ENCODE results near the gene ADAMTSL2. TPM values are rescaled to one million over a fixed set of nuclear protein-coding genes. Genes with fewer than 3 reads are reported as not detected.

Gene ADAMTSL2
- total RNA-seq, 2 donors from 2014 or later: 0.24 to 0.74 TPM

- H3K27ac ChIP-seq: no peak overlapping the region
- peaks cover 9% of the 10 kb centered on the region for H3K27me3 ChIP-seq
- intact Hi-C loops (cut with DNase I): no loop called here
- no peak overlapping the region for H3K9ac ChIP-seq (ENCODE audit: low read depth in 2 of 2, low read length in 2 of 2)
- H3K9me3 ChIP-seq: no peaks in the 10 kb centered on the region
- DNase-seq: no peak
- no peaks in the 10 kb centered on the region for H3K36me3 ChIP-seq
- no peak for TF ChIP-seq CTCF (IDR thresholded peaks at IDR 0.05)
- H3K4me1 ChIP-seq: peaks cover 8% of the 10 kb centered on the region
- no peak overlapping the region for H3K4me3 ChIP-seq
Observed at GRCh38 chr9:133529457-133529856, 5.0 kb upstream of the ADAMTSL2 start.

- intact Hi-C loops (cut with DNase I): loop anchor here (5.0 kb wide), 1 partner anchor 197 kb away; no protein-coding TSS in a partner anchor
- TF ChIP-seq CTCF (IDR thresholded peaks at IDR 0.05): no peak
- H3K27me3 ChIP-seq: peaks cover 14% of the 10 kb centered on the region
Observed at GRCh38 chr9:133529874-133530273, 4.6 kb upstream of the ADAMTSL2 start.

GRCh38 chr9:133531293-133531692 lies 3.2 kb upstream of the ADAMTSL2 start:
- H3K36me3 ChIP-seq: no peaks in the 10 kb centered on the region
- intact Hi-C loops (cut with DNase I): loop anchor here (5.0 kb wide), 1 partner anchor 196 kb away; no protein-coding TSS in a partner anchor
- no peak for TF ChIP-seq CTCF (IDR thresholded peaks at IDR 0.05)

More at GRCh38 chr9:133529874-133530273, 4.6 kb upstream of the ADAMTSL2 start:
- Histone ChIP-seq H3K4me3 (no peak overlapping the region), H3K27ac (no peak overlapping the region), H3K9me3 (no peaks in the 10 kb centered on the region), H3K36me3 (no peaks in the 10 kb centered on the region), H3K4me1 (peaks cover 12% of the 10 kb centered on the region), H3K9ac (ENCODE audit: low read depth in 2 of 2, low read length in 2 of 2) (no peak overlapping the region)
- no peak for DNase-seq

GRCh38 chr9:133532937-133533668 lies 1.4 kb upstream of the ADAMTSL2 start:
- Histone ChIP-seq H3K27ac (no peak overlapping the region), H3K9me3 (no peaks in the 10 kb centered on the region), H3K4me3 (no peak overlapping the region), H3K9ac (ENCODE audit: low read depth in 2 of 2, low read length in 2 of 2) (no peak overlapping the region), H3K4me1 (peaks cover 12% of the 10 kb centered on the region), H3K36me3 (no peaks in the 10 kb centered on the region), H3K27me3 (peaks cover 19% of the 10 kb centered on the region)
- intact Hi-C loops (cut with DNase I): loop anchor here (5.0 kb wide), 1 partner anchor 194 kb away; no protein-coding TSS in a partner anchor
- no peak for TF ChIP-seq CTCF (IDR thresholded peaks at IDR 0.05)
- DNase-seq: peak; percentile 84

More at GRCh38 chr9:133531293-133531692, 3.2 kb upstream of the ADAMTSL2 start:
- DNase-seq: no peak
- Histone ChIP-seq H3K4me3 (no peak overlapping the region), H3K4me1 (peaks cover 12% of the 10 kb centered on the region), H3K9ac (ENCODE audit: low read depth in 2 of 2, low read length in 2 of 2) (no peak overlapping the region), H3K27ac (no peak overlapping the region), H3K9me3 (no peaks in the 10 kb centered on the region), H3K27me3 (peaks cover 19% of the 10 kb centered on the region)

GRCh38 chr9:133533857-133534256 lies 647 bp upstream of the ADAMTSL2 start:
- no peaks in the 10 kb centered on the region for H3K36me3 ChIP-seq
- peaks cover 19% of the 10 kb centered on the region for H3K27me3 ChIP-seq
- no peak for TF ChIP-seq CTCF (IDR thresholded peaks at IDR 0.05)
- no peaks in the 10 kb centered on the region for H3K9me3 ChIP-seq
- peaks cover 12% of the 10 kb centered on the region for H3K4me1 ChIP-seq
- DNase-seq: no peak
- no peak overlapping the region for H3K9ac ChIP-seq (ENCODE audit: low read depth in 2 of 2, low read length in 2 of 2)
- no peak overlapping the region for H3K4me3 ChIP-seq
- intact Hi-C loops (cut with DNase I): loop anchor here (5.0 kb wide), 1 partner anchor 193 kb away; no protein-coding TSS in a partner anchor
- H3K27ac ChIP-seq: no peak overlapping the region
